HCT116 (cell line): ENCODE data around the gene STAT6. TPM values are rescaled to one million over a fixed set of nuclear protein-coding genes. Genes with fewer than 3 reads are reported as not detected.

ENCODE experiments used
- ATAC-seq: fragments of 200-7000 bp; cut with Tn5 transposase; 2 replicates; pipeline ENCODE4 v1.9.1; 2020; ENCODE audit warnings: mild to moderate bottlenecking, moderate library complexity
- BruUV-seq: library from RNA; stranded (reverse); fragments of 400-500 nt; replicated peaks from 2 replicates; lab custom pipeline; 2021; lab: Mats Ljungman, UMichigan
- CTCF ChIA-PET: fragments of 300-600 bp; sonication (Branson Sonifier 250); formaldehyde crosslinking; loops from one replicate; lab custom pipeline; 2021; ENCODE audit warnings: antibody characterized with exemption; lab: Charles Lee
- POLR2A ChIA-PET: fragments of 300-600, 350-600 bp; sonication (Branson Sonifier 250); formaldehyde crosslinking; loops from one replicate; lab custom pipeline; 2021; ENCODE audit warnings: antibody characterized with exemption; lab: Charles Lee
- RAD21 ChIA-PET, 2 experiments: fragments of 300-600 bp; sonication (Branson Sonifier 250); formaldehyde crosslinking; loops; one replicate each; lab custom pipeline; 2023; ENCODE audit warnings: low total read pairs in 2 of 2; ENCODE audit not compliant: uncharacterized antibody in 2 of 2, unreplicated experiment in 2 of 2, low non-redundant PET in 1 of 2; lab: Charles Lee
- DNase-seq: peaks from one replicate; pipeline ENCODE4 v3.0.0-alpha.2; 2010; ENCODE audit warnings: low read depth, low spot score
- H2AFZ ChIP-seq: fragments of 200-600 bp; shearing (Covaris generic), sonication (generic); 2 replicates; pipeline ENCODE4 v1.6.1; 2017; ENCODE audit warnings: low read depth, mixed run types, mixed read lengths, antibody characterized with exemption, low read length; ENCODE audit not compliant: poor library complexity, severe bottlenecking
- H3K27ac ChIP-seq: 2 replicates; pipeline ENCODE4 v1.5.1; 2012; ENCODE audit warnings: low read depth, low read length
- H3K27me3 ChIP-seq: fragments of 200-600 bp; sonication (generic); 2 replicates; pipeline ENCODE4 v1.6.1; 2016; ENCODE audit warnings: mixed run types, low read length, mixed read lengths; ENCODE audit not compliant: insufficient read depth
- H3K36me3 ChIP-seq, 2 experiments: fragments of 200-500 bp in 1 of 2; fragments of 200-600 bp in 1 of 2; sonication (Bioruptor generic) in 1 of 2; sonication (generic) in 1 of 2; 2 replicates each; pipeline versions ENCODE4 v1.5.1 to v1.6.1; 2014 to 2016; ENCODE audit warnings: low read length in 2 of 2, inconsistent platforms in 1 of 2, mixed read lengths in 1 of 2, mixed run types in 1 of 2; ENCODE audit not compliant: insufficient read depth in 2 of 2, control insufficient read depth in 1 of 2
- H3K4me1 ChIP-seq, 2 experiments: fragments of 200-600 bp in 1 of 2; sonication (generic) in 1 of 2; 2 replicates each; pipeline versions ENCODE4 v1.5.1 to v1.6.1; 2012 to 2017; ENCODE audit warnings: low read length in 2 of 2, inconsistent platforms in 1 of 2, mild to moderate bottlenecking in 1 of 2, mixed read lengths in 1 of 2, mixed run types in 1 of 2, moderate library complexity in 1 of 2; ENCODE audit not compliant: insufficient read depth in 2 of 2, control insufficient read depth in 1 of 2
- H3K4me2 ChIP-seq: fragments of 200-600 bp; sonication (generic); 2 replicates; pipeline ENCODE4 v1.6.1; 2017; ENCODE audit warnings: mixed run types, low read length, mixed read lengths
- H3K4me3 ChIP-seq, 2 experiments: fragments of 200-600 bp in 1 of 2; sonication (generic) in 1 of 2; replicated peaks in 1 of 2; 2 replicates each; pipeline ENCODE4 v1.5.1; 2011 to 2016; ENCODE audit warnings: low read length in 2 of 2, control low read depth in 1 of 2, low read depth in 1 of 2, mild to moderate bottlenecking in 1 of 2, mixed read lengths in 1 of 2, mixed run types in 1 of 2
- H3K79me2 ChIP-seq: fragments of 200-600 bp; sonication (generic); 2 replicates; pipeline ENCODE4 v1.6.1; 2017; ENCODE audit warnings: mild to moderate bottlenecking, mixed run types, low read length, moderate library complexity, mixed read lengths; ENCODE audit not compliant: insufficient read depth
- H3K9ac ChIP-seq: fragments of 200-600 bp; sonication (generic); 2 replicates; pipeline ENCODE4 v1.6.1; 2016; ENCODE audit warnings: low read length, mixed read lengths
- H3K9me2 ChIP-seq: fragments of 200-600 bp; sonication (generic), shearing (Covaris generic); 2 replicates; pipeline ENCODE4 v1.6.1; 2017; ENCODE audit warnings: mixed run types, mild to moderate bottlenecking, moderate library complexity; ENCODE audit not compliant: insufficient read depth
- H3K9me3 ChIP-seq, 2 experiments: fragments of 200-500 bp in 1 of 2; fragments of 200-600 bp in 1 of 2; sonication (Bioruptor generic) in 1 of 2; sonication (generic) in 1 of 2; 2 replicates each; pipeline ENCODE4 v1.6.1; 2014 to 2017; ENCODE audit warnings: low read length in 2 of 2, mixed read lengths in 2 of 2, inconsistent platforms in 1 of 2, low read depth in 1 of 2, mild to moderate bottlenecking in 1 of 2, mixed run types in 1 of 2, moderate library complexity in 1 of 2; ENCODE audit not compliant: control insufficient read depth in 1 of 2, insufficient read depth in 1 of 2
- H4K20me1 ChIP-seq: fragments of 200-600 bp; sonication (generic), shearing (Covaris generic); 2 replicates; pipeline ENCODE4 v1.6.1; 2017; ENCODE audit warnings: mixed run types, mild to moderate bottlenecking, moderate library complexity; ENCODE audit not compliant: insufficient read depth
- EGR1 ChIP-seq: IDR thresholded peaks from 2 replicates; pipeline ENCODE4 v1.6.1; 2012; ENCODE audit warnings: low read depth
- EZH2 ChIP-seq: fragments of 200-600 bp; sonication (generic); IDR thresholded peaks from 2 replicates; pipeline ENCODE4 v1.6.1; 2017; ENCODE audit warnings: antibody characterized with exemption, mixed run types
- EZH2phosphoT487 ChIP-seq: fragments of 200-600 bp; IDR thresholded peaks from 2 replicates; pipeline ENCODE4 v1.6.1; 2018; ENCODE audit warnings: antibody characterized with exemption, borderline replicate concordance
- ZNF274 ChIP-seq: fragments of 200-500 bp; sonication (Bioruptor generic); IDR thresholded peaks from 2 replicates; pipeline ENCODE4 v1.6.1; 2014; ENCODE audit warnings: mild to moderate bottlenecking, low read depth, low read length, inconsistent platforms
- intact Hi-C: fragments of 100-400 bp; cut with micrococcal nuclease; formaldehyde crosslinking; loops from 2 replicates; pipeline ENCODE4 v1.10.0; 2022
- total RNA-seq: library from RNA; stranded (reverse); gene quantifications from one replicate; pipeline ENCODE4 v1.2.1, GENCODE V29; 2021; ENCODE audit not compliant: unreplicated experiment
- TF ChIP-seq, protein P1 (sequence below): IDR thresholded peaks from 2 replicates; pipeline ENCODE4 v1.6.1; 2012; ENCODE audit warnings: low read depth
- TF ChIP-seq, protein P2 (sequence below): IDR thresholded peaks from 2 replicates; pipeline ENCODE4 v1.6.1; 2012

Gene STAT6
- total RNA-seq, 1 experiment from 2014 or later, result 78.5 TPM

GRCh38 chr12:57138526-57139272 lies 27.5 kb upstream of the STAT6 start:
- POLR2A ChIA-PET, result no interaction called here
- TF ChIP-seq EZH2 (no peak), ZNF274 (no peak), EZH2phosphoT487 (no peak), EGR1 (no peak)
- TF ChIP-seq, protein P1, sequence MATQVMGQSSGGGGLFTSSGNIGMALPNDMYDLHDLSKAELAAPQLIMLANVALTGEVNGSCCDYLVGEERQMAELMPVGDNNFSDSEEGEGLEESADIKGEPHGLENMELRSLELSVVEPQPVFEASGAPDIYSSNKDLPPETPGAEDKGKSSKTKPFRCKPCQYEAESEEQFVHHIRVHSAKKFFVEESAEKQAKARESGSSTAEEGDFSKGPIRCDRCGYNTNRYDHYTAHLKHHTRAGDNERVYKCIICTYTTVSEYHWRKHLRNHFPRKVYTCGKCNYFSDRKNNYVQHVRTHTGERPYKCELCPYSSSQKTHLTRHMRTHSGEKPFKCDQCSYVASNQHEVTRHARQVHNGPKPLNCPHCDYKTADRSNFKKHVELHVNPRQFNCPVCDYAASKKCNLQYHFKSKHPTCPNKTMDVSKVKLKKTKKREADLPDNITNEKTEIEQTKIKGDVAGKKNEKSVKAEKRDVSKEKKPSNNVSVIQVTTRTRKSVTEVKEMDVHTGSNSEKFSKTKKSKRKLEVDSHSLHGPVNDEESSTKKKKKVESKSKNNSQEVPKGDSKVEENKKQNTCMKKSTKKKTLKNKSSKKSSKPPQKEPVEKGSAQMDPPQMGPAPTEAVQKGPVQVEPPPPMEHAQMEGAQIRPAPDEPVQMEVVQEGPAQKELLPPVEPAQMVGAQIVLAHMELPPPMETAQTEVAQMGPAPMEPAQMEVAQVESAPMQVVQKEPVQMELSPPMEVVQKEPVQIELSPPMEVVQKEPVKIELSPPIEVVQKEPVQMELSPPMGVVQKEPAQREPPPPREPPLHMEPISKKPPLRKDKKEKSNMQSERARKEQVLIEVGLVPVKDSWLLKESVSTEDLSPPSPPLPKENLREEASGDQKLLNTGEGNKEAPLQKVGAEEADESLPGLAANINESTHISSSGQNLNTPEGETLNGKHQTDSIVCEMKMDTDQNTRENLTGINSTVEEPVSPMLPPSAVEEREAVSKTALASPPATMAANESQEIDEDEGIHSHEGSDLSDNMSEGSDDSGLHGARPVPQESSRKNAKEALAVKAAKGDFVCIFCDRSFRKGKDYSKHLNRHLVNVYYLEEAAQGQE, result no peak
- TF ChIP-seq, protein P2, sequence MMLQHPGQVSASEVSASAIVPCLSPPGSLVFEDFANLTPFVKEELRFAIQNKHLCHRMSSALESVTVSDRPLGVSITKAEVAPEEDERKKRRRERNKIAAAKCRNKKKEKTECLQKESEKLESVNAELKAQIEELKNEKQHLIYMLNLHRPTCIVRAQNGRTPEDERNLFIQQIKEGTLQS, result no peak

More at GRCh38 chr12:57138526-57139272, 27.5 kb upstream of the STAT6 start:
- DNase-seq, result no peak
- Histone ChIP-seq H3K36me3 (peaks cover 0 to 7% of the 10 kb centered on the region in 2 experiments; a peak in 2 of 4 replicates), H3K79me2 (no peaks in the 10 kb centered on the region), H3K4me2 (no peak overlapping the region), H3K27me3 (no peaks in the 10 kb centered on the region), H3K9me3 (no peaks in the 10 kb centered on the region), H4K20me1 (no peaks in the 10 kb centered on the region), H3K4me1 (no peaks in the 10 kb centered on the region), H3K9me2 (no peaks in the 10 kb centered on the region), H3K9ac (no peak overlapping the region), H3K4me3 (no peak overlapping the region), H2AFZ (no peak overlapping the region), H3K27ac (no peak overlapping the region)
- CTCF ChIA-PET, result no interaction called here
- no peak for ATAC-seq
- intact Hi-C loops, result no loop called here
- no TSS peak for BruUV-seq
- RAD21 ChIA-PET, result no interaction called here
